ENCODE data around the gene CX3CR1.

- TF ChIP-seq CTCF (IDR thresholded peaks at IDR 0.05) (no peak), POLR2A (IDR thresholded peaks at IDR 0.05) (no peak)
Measured at GRCh38 chr3:39327746-39328349, 48.0 kb upstream of the CX3CR1 start.

Measured in Peyer's patch (tissue), 4 donors.